NCI-H146 treated with DMSO at 0.1 percent for 48 hours (cell line): ENCODE results near the gene MUS81.
"Not testable (repeated sequence)": the region's sequence is repeated elsewhere in the genome, so short reads cannot be mapped to it uniquely, and the experiment has no call there.

Source experiments
- DNase-seq: peaks from one replicate; lab custom pipeline; 2025; ENCODE audit not compliant: unreplicated experiment; lab: John Stamatoyannopoulos, UW

The MUS81 gene

DNA sequence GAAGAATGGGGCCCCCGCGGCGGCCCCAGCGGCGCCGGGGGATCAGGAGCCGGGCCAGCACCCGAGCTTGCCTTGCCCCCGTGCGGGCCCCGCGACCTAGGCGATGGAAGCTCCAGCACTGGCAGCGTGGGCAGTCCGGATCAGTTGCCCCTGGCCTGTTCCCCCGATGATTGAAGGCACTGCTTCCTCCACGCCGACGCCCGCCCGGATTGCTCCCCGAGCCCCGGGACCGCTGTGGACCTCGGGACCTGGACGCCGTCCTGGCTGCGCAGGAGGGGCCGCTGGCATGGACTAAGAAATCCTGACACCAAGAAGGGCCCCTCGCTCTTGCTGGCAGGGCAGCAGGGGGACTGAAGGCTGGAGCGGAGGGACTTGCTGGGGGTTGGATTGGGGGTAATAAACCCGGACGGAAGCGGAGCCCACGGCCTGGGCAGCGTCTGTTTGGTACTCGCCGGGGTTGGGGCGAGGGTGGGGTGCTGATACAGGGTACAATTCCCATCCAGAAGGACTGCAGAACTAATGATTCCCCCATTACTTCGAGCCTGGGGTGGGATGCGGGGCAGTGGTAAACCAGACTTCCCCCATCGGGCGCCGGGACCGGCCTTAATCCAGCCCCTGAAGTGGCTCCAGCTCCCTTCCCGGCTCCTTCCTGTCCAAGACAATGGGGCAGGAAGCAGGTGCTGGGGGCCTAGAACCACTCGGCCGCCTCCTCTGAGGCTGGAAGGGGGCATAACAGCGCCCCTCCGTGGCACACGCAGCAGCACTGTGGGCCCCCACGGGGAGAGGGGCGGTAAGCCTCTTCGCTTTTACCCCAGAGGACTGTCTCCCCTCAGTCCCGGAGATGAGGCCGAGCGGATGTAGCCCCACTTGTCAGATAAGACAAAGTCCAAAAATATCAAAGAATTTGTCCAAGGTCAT, 31.2 kb downstream of the MUS81 start:
- DNase-seq, result no peak

DNA sequence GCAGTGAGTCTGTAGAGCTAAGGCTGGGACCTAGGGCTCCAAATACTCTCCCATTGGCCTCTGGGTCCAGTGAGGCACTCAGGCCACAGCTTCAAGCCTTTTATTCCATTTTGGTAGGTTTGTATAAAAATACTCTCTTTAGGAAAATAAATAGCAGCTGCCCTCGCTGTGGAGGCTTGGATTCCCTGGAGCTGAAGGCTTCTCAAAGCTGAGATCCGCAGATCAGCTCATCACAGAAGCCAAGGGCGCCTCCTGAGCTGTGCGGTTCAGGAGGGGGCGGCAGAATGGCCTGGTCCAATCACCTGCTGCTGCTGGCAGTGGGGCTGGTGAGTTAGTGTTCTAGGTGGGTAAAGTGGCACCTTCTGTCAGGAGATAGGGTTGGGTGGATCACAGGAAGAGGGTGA, 31.9 kb downstream of the MUS81 start:
- not testable (repeated sequence) for DNase-seq

DNA sequence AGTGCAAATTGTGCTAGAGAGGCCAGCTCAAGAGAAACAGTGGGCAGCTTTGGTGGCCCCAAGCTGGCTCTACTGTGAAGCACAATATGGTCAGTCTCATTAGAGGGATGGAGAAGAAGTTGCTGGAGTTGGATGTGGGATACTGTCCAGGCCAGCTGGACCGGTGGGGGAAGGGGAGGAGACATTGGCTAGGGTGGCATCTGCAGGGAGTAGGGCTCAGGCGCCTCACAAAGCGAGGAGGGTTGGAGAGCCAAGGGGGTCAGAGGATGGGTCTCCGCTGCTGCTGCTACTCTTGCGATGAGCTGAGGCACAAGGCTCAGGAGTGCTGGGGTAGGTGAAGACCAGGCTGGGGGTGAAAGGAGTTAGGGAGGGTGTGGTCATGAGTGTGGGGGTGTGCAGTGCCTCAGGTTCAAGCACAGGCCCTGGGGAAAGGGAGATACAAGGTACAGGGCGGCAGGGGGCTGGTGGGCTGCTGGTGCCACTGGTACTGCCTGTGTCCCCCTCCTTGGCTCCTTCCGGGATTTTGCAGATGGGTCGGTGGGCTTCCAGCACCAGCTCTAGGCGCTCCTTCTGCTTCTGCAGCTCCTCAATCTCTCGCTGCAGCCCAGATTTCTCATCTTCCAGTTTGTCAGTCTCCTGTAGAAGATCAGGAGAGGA, 32.6 kb downstream of the MUS81 start:
- DNase-seq, result no peak

DNA sequence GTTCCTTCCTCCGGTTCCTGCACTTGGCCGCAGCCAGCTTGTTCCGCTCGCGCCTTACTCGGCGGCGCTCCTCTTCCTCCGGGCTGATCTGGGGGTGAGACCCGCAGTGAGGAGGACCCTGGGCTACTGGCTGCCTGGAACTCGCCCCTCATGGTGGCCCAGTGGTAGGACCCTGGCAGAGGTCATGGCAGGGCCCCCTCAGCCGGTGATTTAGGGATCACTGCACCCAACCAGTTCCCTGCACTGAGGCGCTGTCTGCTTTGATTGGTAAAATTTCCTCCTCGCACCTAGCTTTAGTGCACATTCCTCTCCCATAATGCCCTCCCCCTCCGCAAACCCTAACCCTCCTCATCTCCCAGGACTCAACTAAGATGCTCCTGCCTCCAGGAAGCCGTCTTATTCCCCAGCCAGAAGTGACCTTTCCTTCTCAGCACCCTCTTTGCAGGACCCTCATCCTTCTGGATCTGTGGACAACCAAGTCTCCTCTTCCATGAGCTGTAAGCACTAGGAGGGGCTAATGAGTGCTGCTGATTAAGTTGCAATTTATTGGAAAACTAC, 33.9 kb downstream of the MUS81 start:
- DNase-seq, result no peak

DNA sequence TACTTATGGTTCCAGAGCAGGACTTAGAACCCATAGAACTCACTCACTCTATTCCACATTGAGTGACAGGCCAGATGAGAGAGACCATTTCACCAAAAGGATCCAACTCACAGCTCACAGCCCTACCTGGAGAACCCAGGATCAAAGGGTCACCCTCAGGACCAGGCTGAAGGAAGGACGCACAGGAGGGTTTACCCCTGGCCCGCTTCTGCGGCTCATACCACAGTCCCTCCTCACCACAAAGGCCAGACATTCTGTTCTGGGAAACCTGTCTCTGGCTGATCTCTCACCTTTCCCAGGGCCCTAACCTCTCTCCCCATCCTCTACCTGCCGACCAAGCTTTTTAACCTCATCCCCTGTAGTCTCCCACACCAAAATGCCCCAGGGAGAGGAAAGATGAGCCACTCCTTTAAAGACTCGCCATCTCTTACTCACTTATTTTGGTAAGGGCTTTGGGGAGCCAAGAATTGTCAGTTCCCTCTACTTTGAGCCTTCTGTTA, 35.3 kb downstream of the MUS81 start:
- DNase-seq, result no peak

DNA sequence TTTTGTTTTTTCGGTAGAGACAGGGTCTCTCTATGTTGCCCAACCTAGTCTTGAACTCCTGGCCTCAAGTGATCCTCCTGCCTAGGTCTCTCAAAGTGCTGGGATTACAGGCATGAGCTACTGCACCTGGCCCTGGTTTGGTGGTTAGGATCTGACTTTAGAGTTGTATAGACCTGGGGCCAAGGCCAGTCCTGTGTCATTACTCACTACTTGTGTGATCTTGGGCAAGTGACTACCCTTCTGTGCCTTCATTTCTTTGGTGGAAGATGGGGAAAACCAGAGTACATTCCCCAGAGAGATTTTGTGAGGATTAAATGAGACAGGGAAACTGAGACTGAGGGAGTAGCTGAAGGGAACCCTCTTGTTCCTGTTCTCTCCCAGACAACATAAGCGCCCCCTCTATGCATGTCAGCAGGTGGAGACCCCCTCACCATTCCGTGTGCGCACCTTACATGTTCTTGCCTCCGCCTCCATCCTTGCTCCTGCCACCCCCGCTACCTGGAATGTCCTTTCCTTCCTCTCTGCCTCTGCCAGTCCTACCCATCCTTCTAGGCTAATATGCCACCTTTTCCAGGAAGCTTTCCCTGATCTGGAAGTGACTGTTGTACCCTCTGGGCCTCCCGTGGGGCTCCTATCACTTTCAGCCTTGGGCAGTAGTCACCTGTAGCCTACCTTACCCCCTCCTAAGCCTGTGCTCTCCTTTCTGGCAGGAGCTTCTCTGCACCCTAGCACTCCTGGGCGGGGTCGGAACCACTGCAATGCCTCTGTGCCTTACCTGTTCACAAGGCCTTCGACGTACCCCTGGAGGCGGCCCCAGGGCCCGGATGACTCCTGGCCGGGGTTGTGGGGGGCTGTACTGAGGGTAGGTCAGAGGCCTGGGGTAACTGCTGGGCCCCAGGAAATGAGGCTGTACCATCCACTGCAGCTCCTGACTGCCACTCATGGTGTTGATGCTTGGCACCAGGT, 36.1 kb downstream of the MUS81 start:
- no peak for DNase-seq

DNA sequence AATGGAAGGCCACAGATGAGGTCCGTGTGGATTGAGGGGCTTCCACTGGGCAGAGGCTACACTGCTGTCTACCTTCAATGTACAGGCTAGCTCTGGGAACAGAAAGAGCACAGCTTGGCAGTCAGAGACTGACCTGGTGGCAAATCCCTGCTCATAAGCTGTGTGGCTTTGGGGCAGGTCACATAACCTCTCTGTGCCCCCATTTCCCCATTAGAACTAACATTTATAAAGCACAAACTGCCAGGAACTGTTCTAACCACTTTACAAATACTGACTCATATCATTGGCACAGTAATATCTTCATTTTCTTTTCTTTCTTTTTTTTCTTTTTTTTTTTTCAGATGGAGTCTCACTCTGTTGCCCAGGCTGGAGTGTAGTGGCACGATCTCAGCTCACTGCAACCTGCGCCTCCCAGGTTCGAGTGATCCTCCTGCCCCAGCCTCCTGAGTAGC, 36.8 kb downstream of the MUS81 start:
- no peak for DNase-seq

DNA sequence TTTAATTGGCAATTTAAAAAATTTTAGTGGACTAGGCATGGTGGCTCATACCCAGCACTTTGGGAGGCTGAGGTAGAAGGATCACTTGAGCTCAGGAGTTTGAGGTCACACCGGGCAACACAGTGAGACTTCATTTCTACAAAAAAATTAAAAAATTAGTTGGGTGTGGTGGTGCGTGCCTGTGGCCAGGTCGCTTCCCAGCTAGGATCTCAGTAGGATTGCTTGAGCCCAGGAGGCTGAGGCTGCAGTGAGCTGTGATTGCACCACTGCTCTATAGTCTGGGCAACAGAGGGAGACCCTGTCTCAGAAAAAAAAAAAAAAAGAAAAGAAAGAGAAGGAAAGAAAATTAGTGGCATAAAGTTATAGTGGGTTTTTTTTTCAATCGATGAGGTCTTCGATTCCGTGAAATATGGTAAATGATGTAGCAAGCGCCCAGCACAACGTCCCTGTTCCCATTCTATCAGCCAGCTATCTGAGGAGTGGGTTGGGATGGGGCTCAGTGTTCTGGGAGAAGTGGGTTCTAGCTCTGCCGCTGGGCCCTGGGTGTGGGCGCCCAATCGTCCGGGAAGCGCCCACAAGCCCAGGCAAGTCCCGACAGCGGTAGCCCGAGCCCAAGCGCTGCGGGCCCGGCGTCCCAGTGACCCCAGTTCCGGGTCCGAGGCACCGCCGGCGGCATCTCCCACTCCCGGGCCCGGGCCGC, 38.6 kb downstream of the MUS81 start:
- DNase-seq, result no peak

DNA sequence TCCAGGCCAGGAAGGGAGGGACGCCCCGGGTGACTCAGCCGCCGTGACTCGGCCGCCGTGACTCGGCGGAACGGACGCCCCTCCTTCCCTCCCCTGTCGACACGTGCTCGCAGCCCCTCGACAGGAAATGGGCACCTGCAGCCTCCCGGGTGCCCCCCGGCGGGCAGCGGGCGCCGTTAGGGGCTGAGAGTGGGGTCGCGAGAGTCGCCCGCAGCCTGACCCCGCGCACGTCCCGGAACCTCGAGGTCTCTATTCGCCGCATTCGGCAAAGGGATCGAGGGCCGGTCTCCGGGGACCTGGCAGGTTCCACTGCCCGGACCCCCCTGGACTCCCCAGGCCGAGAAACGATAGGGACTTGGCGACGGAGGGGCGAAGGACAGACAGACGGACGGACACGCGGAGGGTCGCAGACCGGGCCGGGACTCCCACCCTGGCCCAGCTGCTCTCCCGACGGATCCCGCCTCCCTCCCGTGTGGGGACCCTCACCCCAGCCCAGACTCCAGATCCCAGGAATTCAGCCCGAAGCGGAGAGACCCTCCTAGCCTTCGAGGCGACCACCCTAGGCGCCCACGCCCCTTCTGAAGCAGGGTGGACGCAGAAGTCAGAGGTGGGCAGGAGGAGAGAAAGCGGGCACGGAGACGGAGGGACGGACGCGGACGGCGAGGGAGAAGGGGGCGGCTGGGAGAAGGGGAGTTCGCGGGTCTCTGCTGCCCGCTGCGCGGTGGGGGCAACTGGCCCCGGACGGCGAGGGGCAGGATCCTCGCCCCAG, 39.3 kb downstream of the MUS81 start:
- no peak for DNase-seq

DNA sequence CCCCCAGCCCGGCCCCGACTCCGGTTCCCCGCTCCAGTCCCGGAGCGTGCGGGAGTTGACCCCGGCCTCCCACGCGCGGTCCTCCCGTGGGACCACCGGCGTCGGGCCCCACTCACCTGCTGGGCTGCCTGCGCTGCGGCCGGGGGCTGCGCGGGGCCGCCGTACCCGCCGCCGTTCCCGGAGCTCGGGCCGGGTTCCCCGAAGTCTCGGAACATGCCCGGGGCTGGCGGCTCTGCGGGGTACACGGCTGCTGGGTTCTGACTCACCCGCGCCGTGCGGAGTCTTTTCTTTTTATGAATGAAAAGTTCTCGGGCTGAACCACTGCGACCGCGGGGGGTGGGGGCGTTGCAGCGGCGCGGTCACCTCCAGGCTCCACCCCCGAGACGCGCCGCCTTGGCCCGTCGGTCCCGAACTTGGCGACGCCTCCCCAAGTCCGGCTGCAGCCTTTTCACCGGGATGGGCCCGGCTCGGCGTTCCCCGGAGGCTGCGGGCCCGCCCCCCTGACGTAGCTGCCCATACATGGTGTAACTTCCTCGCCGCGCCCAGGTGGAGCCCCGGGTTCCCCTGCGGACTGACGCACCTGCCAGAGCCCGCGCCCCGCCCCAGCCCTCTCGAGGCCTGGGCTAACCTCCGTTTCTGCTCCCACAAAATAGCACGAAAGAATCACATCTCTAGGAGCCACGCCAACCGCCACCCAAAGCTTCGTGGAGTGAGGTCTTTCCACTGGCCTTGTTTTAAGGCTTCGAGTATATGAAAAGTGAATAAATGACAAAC, 40.1 kb downstream of the MUS81 start, which contains the start of gene FOSL1:
Gene FOSL1, minus strand, starts transcription at position 264 of the 774 bp plus-strand sequence. Its CDS starts 49 bp downstream, at position 215.
- peak; percentile 68 for DNase-seq

DNA sequence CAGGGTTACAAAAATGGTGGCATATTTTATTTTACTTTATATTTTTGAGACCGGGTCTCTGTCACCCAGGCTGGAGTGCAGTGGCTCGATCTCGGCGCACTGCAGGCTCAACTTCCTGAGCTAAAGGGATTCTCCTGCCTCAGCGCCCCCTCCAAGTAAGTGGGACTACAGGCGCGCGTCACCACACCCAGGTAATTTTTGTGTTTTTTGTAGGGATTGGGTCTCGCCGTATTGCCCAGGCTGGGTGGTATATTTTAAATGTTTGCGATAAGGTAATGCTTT, 40.6 kb downstream of the MUS81 start:
- no peak for DNase-seq

DNA sequence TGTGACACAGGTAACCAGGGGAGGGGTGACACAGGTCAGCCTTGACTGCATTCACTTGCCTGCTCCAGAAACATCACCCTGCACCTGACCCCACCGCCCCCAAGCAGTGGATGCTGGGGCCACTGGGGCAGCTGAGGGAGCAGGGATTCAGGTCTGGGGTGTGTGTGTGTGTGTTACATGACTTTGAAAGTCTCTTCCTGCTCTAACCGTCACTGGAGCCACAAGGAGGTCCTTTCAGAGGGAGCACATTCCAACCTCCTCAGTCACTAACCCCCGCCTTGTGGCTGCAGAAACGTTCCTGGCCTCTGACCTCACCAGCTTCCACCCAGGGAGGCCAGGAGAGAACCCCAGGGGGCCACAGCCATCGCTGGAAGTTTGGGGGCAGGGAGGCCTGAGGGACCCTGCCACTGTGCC, 42.8 kb downstream of the MUS81 start:
- DNase-seq, result no peak

DNA sequence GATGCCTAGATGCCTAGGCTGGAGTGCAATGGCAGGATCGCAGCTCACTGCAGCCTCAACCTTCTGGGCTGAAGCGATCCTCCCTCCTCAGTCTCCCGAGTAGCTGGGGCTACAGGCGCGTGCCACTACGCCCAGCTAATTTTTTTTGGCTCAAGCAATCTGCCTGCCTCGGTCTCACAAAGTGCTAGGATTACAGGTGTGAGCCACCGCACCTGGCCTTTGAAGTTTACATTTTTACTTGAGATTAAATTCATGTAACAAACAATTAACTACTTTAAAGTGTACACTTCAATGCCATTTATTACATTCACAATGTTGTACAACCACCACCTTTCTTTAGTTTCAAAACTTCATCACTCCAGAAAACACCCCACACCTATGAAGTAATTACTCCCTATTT, 43.5 kb downstream of the MUS81 start:
- no peak for DNase-seq

DNA sequence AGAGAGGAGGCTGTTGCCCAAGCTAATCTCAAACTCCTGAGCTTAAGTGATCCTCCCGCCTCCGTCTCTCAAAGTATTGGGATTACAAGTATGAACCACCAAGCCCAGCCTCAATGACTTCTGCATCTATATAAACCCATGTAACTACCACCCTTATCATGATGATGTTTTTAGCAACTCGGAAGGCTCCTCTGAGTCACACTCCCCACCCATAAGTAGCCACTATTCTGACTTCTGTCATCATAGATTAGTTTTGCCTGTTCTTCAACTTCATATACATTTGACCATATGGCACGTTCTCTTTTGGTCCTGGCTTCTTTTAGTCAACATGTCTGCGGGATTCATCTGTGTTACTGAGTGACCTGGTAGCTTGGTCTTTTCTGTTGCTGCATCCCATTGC, 46.4 kb downstream of the MUS81 start:
- no peak for DNase-seq

DNA sequence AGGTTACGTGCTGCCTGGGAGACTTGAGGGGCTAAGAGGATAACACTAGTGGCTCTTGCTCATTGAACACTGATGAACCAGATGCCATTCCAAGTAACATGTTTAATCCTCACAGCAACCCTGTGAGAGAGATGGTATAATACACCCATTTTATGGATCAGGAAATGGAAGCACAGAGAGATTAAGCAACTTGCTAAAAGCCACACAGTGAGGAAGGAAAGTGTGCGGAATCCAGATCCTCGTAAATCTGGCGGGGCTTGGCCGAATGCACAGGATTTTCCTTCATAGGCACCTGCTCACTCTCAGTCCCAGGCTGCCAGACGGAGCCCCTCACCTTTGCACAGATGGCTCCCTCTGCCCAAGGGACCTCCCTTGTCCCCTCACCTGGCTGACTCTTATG, 47.6 kb downstream of the MUS81 start:
- no peak for DNase-seq

DNA sequence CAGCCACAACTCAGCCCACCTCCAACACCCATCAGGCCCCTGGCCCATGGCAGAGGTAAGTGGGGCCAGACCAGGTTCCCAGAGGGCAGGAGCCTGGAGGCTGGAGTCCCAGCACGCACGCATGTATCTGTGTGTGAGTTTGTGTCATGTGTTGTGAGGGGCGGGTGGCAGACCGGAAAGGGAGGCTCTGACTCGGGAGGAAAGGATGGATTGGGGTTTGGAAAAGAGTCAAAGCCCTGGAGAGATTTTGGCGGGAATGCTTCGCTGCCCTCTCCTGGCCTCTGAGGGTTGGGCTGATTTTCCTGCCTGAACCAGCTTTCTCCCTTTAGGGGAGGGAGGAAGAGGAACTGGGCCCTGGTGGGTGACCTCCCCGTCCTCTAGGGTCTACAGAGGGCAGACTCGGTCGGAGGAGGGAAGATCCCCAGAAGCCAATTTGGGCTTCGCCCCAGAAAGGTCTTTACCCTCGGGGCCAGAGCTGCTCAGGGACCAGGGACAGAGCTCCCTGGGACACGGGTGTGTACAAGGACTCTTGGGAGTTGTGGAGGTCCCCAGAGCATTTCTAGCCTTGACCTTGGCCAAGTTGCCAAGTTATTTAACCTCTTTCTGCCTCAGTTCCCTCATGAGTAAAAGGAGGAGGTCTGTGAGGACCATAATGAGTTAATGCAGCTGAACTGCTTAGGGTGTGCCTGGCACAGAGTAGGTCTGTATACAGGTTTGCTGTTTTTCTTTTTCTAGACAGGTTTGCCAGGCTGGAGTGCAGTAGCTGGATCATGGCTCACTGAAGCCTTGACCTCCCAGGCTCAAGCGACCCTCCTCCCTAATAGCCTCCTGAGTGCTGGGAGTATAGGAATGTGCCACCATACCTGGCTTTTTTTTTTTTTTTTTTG, 51.7 kb downstream of the MUS81 start:
- DNase-seq, result no peak

DNA sequence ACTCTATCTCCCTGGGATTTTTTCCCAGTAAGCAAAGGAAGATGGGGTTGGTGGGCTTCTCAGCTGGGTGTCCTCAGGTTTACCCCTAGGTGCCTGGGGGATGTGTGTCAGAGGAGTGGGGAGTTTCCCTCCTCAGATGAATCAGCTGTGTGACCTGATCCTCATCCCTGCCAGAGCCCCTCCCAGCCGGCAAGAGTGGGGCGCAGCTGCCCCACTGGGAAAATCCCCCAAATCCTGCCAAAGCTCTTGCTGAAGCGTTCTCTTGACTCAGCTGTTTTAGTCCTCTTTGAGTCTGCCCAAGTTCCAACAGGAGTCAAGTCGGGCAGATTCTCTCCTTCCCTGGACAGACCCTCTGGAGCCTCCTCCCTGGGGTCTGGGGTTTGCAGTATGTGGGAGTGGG, 52.6 kb downstream of the MUS81 start:
- no peak for DNase-seq
